ENCODE data around the gene NFIB. TPM values are rescaled to one million over a fixed set of nuclear protein-coding genes. Genes with fewer than 3 reads are reported as not detected.

NFIB gene
- total RNA-seq, 4 donors from 2014 or later = 24.0 to 40.9 (median 30.6) TPM

- H3K27me3 ChIP-seq = no peaks in the 10 kb centered on the region
- no peak for ATAC-seq
- intact Hi-C loops (cut with DNase I; ENCODE audit: low total_unique reads) (loop anchor here (10.0 kb wide), 1 partner anchor 460 kb away; no protein-coding TSS in a partner anchor), in situ Hi-C loops (cut with MboI; ENCODE audit: low sequenced_read_pairs in 4 of 4) (loop anchor here in 3 of 4 donors (10.0 to 25.0 kb wide), 3 partner anchors 112 to 613 kb away; no protein-coding TSS in a partner anchor)
- peak overlapping the region; percentile 92 to 99 (median 98) for H3K27ac ChIP-seq
- H3K4me1 ChIP-seq = peaks cover 43 to 58% of the 10 kb centered on the region in 2 donors
- H3K4me3 ChIP-seq = no peak overlapping the region
- DNase-seq = no peak
- TF ChIP-seq CTCF (IDR thresholded peaks at IDR 0.05 in 4 of 5, conservative IDR thresholded peaks at IDR 0.05 in 1 of 5) (no peak), POLR2A (IDR thresholded peaks at IDR 0.05) (no peak)
- no peaks in the 10 kb centered on the region for H3K36me3 ChIP-seq
- H3K9me3 ChIP-seq = no peaks in the 10 kb centered on the region
These were observed 11.2 kb upstream of the NFIB start for GRCh38 chr9:14325147-14325546.

DNA sequence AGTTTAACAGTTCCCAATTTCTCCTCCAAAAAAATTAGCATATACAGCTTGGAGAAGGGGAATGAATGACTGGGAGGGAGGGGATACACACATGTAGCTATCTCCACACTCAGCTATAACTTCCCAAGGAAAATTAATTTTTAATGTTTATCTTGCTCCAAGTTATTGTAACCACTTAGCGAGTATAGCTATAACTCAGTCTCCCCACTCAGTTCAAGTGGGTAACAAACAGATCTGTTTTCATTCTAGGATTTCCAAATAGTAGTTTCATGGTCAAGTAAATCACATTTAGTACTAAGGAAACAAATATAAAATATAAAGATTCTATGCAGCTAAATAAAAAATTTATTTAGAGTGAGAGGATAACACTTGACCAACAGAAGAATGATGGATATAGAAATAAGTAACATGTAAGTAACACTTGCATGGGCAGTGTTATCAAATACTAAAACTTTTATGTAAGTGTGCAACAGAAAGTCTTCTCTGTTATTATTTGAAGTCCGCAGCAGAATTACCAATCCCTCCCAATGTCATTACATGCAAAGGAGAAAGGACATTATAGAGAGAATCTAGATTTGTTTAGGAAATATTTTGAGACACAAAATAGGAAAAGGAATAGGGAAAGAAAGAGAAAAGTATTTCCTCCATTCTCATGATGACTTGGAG lies 10.2 kb upstream of the NFIB start:
- Histone ChIP-seq H3K36me3 (no peaks in the 10 kb centered on the region), H3K4me1 (peaks cover 54 to 68% of the 10 kb centered on the region in 2 donors), H3K27ac (peak overlapping the region; percentile 92 to 99 (median 98)), H3K27me3 (no peaks in the 10 kb centered on the region), H3K4me3 (peak overlapping the region in 3 of 4 donors; percentile 69 to 78 (median 76)), H3K9me3 (no peaks in the 10 kb centered on the region)
- ATAC-seq (no peak), DNase-seq (no peak)
- in situ Hi-C loops (cut with MboI; ENCODE audit: low sequenced_read_pairs in 4 of 4) (loop anchor here in 2 of 4 donors (10.0 to 25.0 kb wide), 2 partner anchors 299 to 312 kb away; no protein-coding TSS in a partner anchor), intact Hi-C loops (cut with DNase I; ENCODE audit: low total_unique reads) (loop anchor here (2.0 to 10.0 kb wide), 3 partner anchors 122 to 461 kb away; no protein-coding TSS in a partner anchor)
- TF ChIP-seq CTCF (IDR thresholded peaks at IDR 0.05 in 4 of 5, conservative IDR thresholded peaks at IDR 0.05 in 1 of 5) = no peak
- no peak for TF ChIP-seq POLR2A (IDR thresholded peaks at IDR 0.05)

- TF ChIP-seq CTCF (IDR thresholded peaks at IDR 0.05 in 4 of 5, conservative IDR thresholded peaks at IDR 0.05 in 1 of 5) = no peak
- TF ChIP-seq POLR2A (IDR thresholded peaks at IDR 0.05) = no peak
- Histone ChIP-seq H3K36me3 (no peaks in the 10 kb centered on the region), H3K4me1 (peaks cover 62 to 76% of the 10 kb centered on the region in 2 donors), H3K4me3 (peak overlapping the region; percentile 69 to 79 (median 77)), H3K9me3 (no peaks in the 10 kb centered on the region), H3K27ac (peak overlapping the region; percentile 92 to 99 (median 98)), H3K27me3 (no peaks in the 10 kb centered on the region)
- ATAC-seq = peak in 1 of 2 donors; percentile 13
- intact Hi-C loops (cut with DNase I; ENCODE audit: low total_unique reads) = loop anchor here (2.0 to 10.0 kb wide), 3 partner anchors 121 to 461 kb away; no protein-coding TSS in a partner anchor
- in situ Hi-C loops (cut with MboI; ENCODE audit: low sequenced_read_pairs in 4 of 4) = loop anchor here in 2 of 4 donors (10.0 to 25.0 kb wide), 2 partner anchors 299 to 311 kb away; no protein-coding TSS in a partner anchor
- no peak for DNase-seq
These were observed 9.4 kb upstream of the NFIB start for GRCh38 chr9:14323083-14323971.

- Histone ChIP-seq H3K4me1 (peaks cover 70 to 84% of the 10 kb centered on the region in 2 donors), H3K4me3 (peak overlapping the region; percentile 69 to 79 (median 77)), H3K9me3 (no peaks in the 10 kb centered on the region), H3K27ac (peak overlapping the region; percentile 92 to 99 (median 98)), H3K27me3 (no peaks in the 10 kb centered on the region), H3K36me3 (no peaks in the 10 kb centered on the region)
- in situ Hi-C loops (cut with MboI; ENCODE audit: low sequenced_read_pairs in 4 of 4) = loop anchor here in 2 of 4 donors (10.0 to 25.0 kb wide), 2 partner anchors 298 to 310 kb away; no protein-coding TSS in a partner anchor
- intact Hi-C loops (cut with DNase I; ENCODE audit: low total_unique reads) = loop anchor here (2.0 to 10.0 kb wide), 3 partner anchors 120 to 462 kb away; no protein-coding TSS in a partner anchor
- DNase-seq = peak; percentile 86 to 92
- TF ChIP-seq CTCF (IDR thresholded peaks at IDR 0.05 in 4 of 5, conservative IDR thresholded peaks at IDR 0.05 in 1 of 5) (peak; percentile 59 to 77 (median 66)), POLR2A (IDR thresholded peaks at IDR 0.05) (peak; percentile 62 to 78)
- ATAC-seq = peak; percentile 67 to 76
These were observed 8.5 kb upstream of the NFIB start for GRCh38 chr9:14322211-14323082.
